ENCODE measurements around the gene RETREG3. TPM values are rescaled to one million over a fixed set of nuclear protein-coding genes. Genes with fewer than 3 reads are reported as not detected.
A peak's percentile ranks its signal among the peaks of the same experiment; 100 is the strongest.
"Not testable (repeated sequence)": the region's sequence is repeated elsewhere in the genome, so short reads cannot be mapped to it uniquely, and the experiment has no call there.

RETREG3 gene
- total RNA-seq, 4 donors from 2014 or later, result 87.9 to 97.0 (median 91.1) TPM

DNA sequence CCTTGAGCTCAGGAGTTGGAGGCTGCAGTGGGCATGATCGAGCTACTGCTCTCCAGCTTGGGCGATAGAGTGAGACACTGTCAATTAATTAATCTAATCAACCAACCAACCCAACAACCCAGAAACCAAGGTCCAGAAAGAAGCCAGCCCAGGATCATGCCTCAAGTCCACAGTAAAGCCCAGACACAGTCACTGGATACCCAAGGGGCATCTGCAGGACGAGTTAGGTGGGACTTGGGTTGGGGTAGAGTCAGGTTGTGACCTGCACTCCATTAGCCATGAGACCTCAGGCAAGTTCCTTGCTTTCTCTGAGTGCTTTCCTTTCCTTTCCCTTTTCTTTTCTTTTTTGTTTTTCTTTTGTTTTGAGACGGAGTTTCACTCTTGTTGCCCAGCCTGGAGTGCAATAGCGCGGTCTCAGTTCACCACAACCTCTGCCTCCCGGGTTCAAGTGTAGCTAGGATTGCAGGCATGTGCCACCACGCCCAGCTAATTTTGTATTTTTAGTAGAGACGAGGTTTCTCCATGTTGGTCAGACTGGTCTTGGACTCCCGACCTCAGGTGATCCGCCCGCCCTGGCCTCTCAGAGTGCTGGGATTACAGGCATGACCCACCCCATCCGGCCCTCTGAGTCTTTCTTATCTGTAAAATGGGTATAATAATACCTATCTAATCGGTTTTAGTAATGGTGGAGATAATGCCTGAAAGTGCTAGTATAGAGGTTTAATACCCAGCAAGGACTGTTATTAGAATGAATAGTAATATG lies 60.0 kb downstream of the RETREG3 start:
- H3K27me3 ChIP-seq, result no peaks in the 10 kb centered on the region
- peaks cover 5% of the 10 kb centered on the region for H3K36me3 ChIP-seq
- no peaks in the 10 kb centered on the region for H3K9me3 ChIP-seq
- peaks cover 39% of the 10 kb centered on the region for H3K4me1 ChIP-seq
- WGBS, result 78% methylated on average over 14 of the region's 14 CpGs
- TF ChIP-seq POLR2A (IDR thresholded peaks at IDR 0.05) (no peak), EP300 (IDR thresholded peaks at IDR 0.05) (no peak), POLR2AphosphoS5 (IDR thresholded peaks at IDR 0.05) (no peak), CTCF (IDR thresholded peaks at IDR 0.05) (no peak)
- no peak overlapping the region for H3K4me3 ChIP-seq
- H3K27ac ChIP-seq, result no peak overlapping the region
- no peak for DNase-seq (ENCODE audit: low spot score in 2 of 2)

- H3K27me3 ChIP-seq, result no peaks in the 10 kb centered on the region
- peaks cover 14% of the 10 kb centered on the region for H3K36me3 ChIP-seq
- TF ChIP-seq POLR2A (IDR thresholded peaks at IDR 0.05), result no peak
- no peak for TF ChIP-seq EP300 (IDR thresholded peaks at IDR 0.05)
- no peak for TF ChIP-seq POLR2AphosphoS5 (IDR thresholded peaks at IDR 0.05)
- peak in 1 of 2 donors; percentile 43 for TF ChIP-seq CTCF (IDR thresholded peaks at IDR 0.05)
- peaks cover 30% of the 10 kb centered on the region for H3K4me1 ChIP-seq
- H3K4me3 ChIP-seq, result peak overlapping the region; percentile 48
- H3K9me3 ChIP-seq, result no peaks in the 10 kb centered on the region
- H3K27ac ChIP-seq, result no peak overlapping the region
- no peak for DNase-seq (ENCODE audit: low spot score in 2 of 2)
- WGBS, result 27% methylated on average over 22 of the region's 74 CpGs
These were observed 60.9 kb downstream of the RETREG3 start for GRCh38 chr17:42548070-42548837.

DNA sequence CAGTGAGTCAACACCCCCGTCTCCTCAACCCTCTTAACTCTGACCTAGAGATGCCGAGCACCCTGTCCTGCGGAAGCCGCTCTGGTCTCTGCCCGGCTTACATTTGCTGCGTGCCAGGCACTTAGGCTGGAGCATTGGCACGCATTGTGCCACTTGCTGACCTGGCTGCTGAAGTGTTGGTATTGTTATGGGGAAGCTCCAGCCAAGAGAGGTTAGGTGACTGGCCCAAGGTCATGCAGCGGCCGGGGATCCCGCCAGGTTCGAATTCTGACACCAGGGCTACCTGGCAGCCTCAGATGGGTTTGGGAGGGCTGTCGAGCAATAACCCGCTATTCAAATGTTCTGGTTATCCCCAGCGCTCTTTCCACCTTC lies 61.5 kb downstream of the RETREG3 start:
- 90% methylated on average over 7 of the region's 14 CpGs for WGBS

GRCh38 chr17:42547001-42547461 lies 62.1 kb downstream of the RETREG3 start:
- no peak overlapping the region for H3K27ac ChIP-seq
- TF ChIP-seq CTCF (IDR thresholded peaks at IDR 0.05), result no peak
- no peak for TF ChIP-seq EP300 (IDR thresholded peaks at IDR 0.05)
- no peak for TF ChIP-seq POLR2A (IDR thresholded peaks at IDR 0.05)
- TF ChIP-seq POLR2AphosphoS5 (IDR thresholded peaks at IDR 0.05), result no peak

More for the DNA sequence above, 61.5 kb downstream of the RETREG3 start:
- TF ChIP-seq EP300 (IDR thresholded peaks at IDR 0.05) (no peak), POLR2A (IDR thresholded peaks at IDR 0.05) (no peak)
- peaks cover 20% of the 10 kb centered on the region for H3K36me3 ChIP-seq
- no peak overlapping the region for H3K27ac ChIP-seq
- H3K4me3 ChIP-seq, result peak overlapping the region; percentile 48
- H3K9me3 ChIP-seq, result no peaks in the 10 kb centered on the region
- no peaks in the 10 kb centered on the region for H3K27me3 ChIP-seq
- DNase-seq (ENCODE audit: low spot score in 2 of 2), result no peak
- peaks cover 26% of the 10 kb centered on the region for H3K4me1 ChIP-seq

DNA sequence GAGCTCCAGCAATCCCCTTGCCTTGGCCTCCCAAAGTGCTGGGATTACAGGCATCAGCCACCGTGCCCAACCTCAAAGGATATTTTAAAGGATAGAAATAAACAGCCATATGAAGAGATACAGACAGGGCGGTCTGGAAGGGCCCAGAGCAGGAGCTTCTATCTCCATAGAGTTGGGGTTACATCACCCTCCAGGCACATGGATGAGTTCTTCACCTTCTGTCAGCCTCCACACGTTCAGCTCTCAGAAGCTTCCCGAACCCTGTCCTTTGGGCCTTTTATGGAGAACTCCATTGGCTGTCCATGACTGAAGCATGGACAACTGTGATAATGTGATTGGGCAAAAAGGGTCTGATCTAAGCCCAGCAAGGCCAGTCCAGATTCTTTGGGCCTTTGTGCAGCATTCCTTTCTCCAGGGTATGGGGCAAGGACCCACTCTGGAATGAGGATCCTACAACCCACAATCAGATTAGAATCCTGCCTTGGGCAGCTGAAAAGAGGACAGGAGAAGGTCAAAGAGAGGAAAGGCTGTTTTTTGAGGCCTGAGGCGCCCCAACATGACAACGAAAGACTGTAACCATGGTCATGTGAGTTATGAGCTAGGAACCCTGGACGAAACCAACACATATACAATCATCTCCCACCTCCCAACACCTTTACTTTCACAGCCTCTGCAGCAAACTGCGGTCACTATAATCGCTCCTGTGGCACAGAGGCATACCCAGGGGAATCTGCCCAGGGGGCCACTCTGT lies 63.2 kb downstream of the RETREG3 start:
- H3K4me3 ChIP-seq; H3K9me3 ChIP-seq; DNase-seq (ENCODE audit: low spot score in 2 of 2); H3K27ac ChIP-seq; H3K27me3 ChIP-seq: not testable (repeated sequence)
- H3K36me3 ChIP-seq, result peaks cover 37% of the 10 kb centered on the region
- WGBS, result 84% methylated on average over 8 of the region's 9 CpGs
- H3K4me1 ChIP-seq, result peaks cover 26% of the 10 kb centered on the region

More at GRCh38 chr17:42547001-42547461, 62.1 kb downstream of the RETREG3 start:
- H3K27me3 ChIP-seq, result no peaks in the 10 kb centered on the region
- H3K4me1 ChIP-seq, result peaks cover 26% of the 10 kb centered on the region
- 50% methylated on average over 11 of the region's 23 CpGs for WGBS
- peaks cover 26% of the 10 kb centered on the region for H3K36me3 ChIP-seq
- no peak for DNase-seq (ENCODE audit: low spot score in 2 of 2)
- no peak overlapping the region for H3K4me3 ChIP-seq
- no peaks in the 10 kb centered on the region for H3K9me3 ChIP-seq

Measured in suprapubic skin (tissue), 4 donors.